GM23338 (cell line): Measurements from ENCODE around the gene GARIN1A. TPM values are rescaled to one million over a fixed set of nuclear protein-coding genes. Genes with fewer than 3 reads are reported as not detected.
"Not testable (repeated sequence)": the region's sequence is repeated elsewhere in the genome, so short reads cannot be mapped to it uniquely, and the experiment has no call there.

Experiments used
- ATAC-seq: fragments of 200-7000 bp; cut with Tn5 transposase; 3 replicates; pipeline ENCODE4 v1.9.1; 2020
- DNase-seq: peaks from one replicate; pipeline ENCODE4 v3.0.0-alpha.2; 2015; ENCODE audit warnings: low spot score
- H2AFZ ChIP-seq: fragments of 200-600 bp; sonication (generic); 2 replicates; pipeline ENCODE4 v1.8.0; 2016; ENCODE audit warnings: antibody characterized with exemption, mild to moderate bottlenecking, moderate library complexity
- H3F3A ChIP-seq: fragments of 200-600 bp; sonication (generic); replicated peaks from 2 replicates; pipeline ENCODE4 v1.8.0; 2017; ENCODE audit warnings: antibody characterized with exemption, mixed run types, low read depth
- H3K27ac ChIP-seq: fragments of 200-600 bp; sonication (generic); 2 replicates; pipeline ENCODE4 v1.6.1; 2016; ENCODE audit warnings: low read depth
- H3K27me3 ChIP-seq: fragments of 200-600 bp; sonication (generic); 2 replicates; pipeline ENCODE4 v1.8.0; 2016; ENCODE audit warnings: mild to moderate bottlenecking, mixed run types, moderate library complexity; ENCODE audit not compliant: insufficient read depth
- H3K36me3 ChIP-seq: fragments of 200-600 bp; sonication (generic); 2 replicates; pipeline ENCODE4 v1.8.0; 2016; ENCODE audit warnings: mild to moderate bottlenecking; ENCODE audit not compliant: insufficient read depth
- H3K4me1 ChIP-seq: fragments of 200-600 bp; sonication (generic); 2 replicates; pipeline ENCODE4 v1.8.0; 2016; ENCODE audit warnings: mild to moderate bottlenecking, moderate library complexity; ENCODE audit not compliant: insufficient read depth
- H3K4me2 ChIP-seq: fragments of 200-600 bp; sonication (generic); 2 replicates; pipeline ENCODE4 v1.7.1; 2017; ENCODE audit warnings: mixed run types
- H3K4me3 ChIP-seq: fragments of 200-600 bp; sonication (generic); 2 replicates; pipeline ENCODE4 v1.6.1; 2016; ENCODE audit warnings: mixed run types
- H3K79me2 ChIP-seq: fragments of 200-600 bp; sonication (generic); replicated peaks from 2 replicates; pipeline ENCODE4 v1.8.0; 2017; ENCODE audit warnings: mild to moderate bottlenecking; ENCODE audit not compliant: insufficient read depth
- H3K9me2 ChIP-seq: fragments of 200-600 bp; sonication (generic); 2 replicates; pipeline ENCODE4 v1.8.0; 2017; ENCODE audit not compliant: insufficient read depth
- H4K20me1 ChIP-seq: fragments of 200-600 bp; sonication (generic); replicated peaks from 2 replicates; pipeline ENCODE4 v1.8.0; 2017; ENCODE audit warnings: mild to moderate bottlenecking; ENCODE audit not compliant: insufficient read depth
- H3K27ac Mint-ChIP-seq: 2 replicates; pipeline ENCODE4 v1.8.0; 2020; ENCODE audit warnings: inconsistent platforms, mild to moderate bottlenecking, moderate library complexity, mixed read lengths
- H3K27me3 Mint-ChIP-seq: 3 replicates; pipeline ENCODE4 v1.8.0; 2022; ENCODE audit warnings: low read depth, mild to moderate bottlenecking, moderate library complexity, mixed read lengths, inconsistent platforms; ENCODE audit not compliant: insufficient read depth, poor library complexity
- H3K36me3 Mint-ChIP-seq: 3 replicates; pipeline ENCODE4 v1.8.0; 2021; ENCODE audit warnings: low read depth, mild to moderate bottlenecking, inconsistent platforms, moderate library complexity, mixed read lengths
- H3K4me1 Mint-ChIP-seq: 3 replicates; pipeline ENCODE4 v1.8.0; 2020; ENCODE audit warnings: mild to moderate bottlenecking, inconsistent platforms, mixed read lengths
- H3K4me3 Mint-ChIP-seq: 3 replicates; pipeline ENCODE4 v1.8.0; 2021; ENCODE audit warnings: moderate library complexity, mild to moderate bottlenecking, inconsistent platforms, mixed read lengths
- H3K9me3 Mint-ChIP-seq: 3 replicates; pipeline ENCODE4 v1.8.0; 2020; ENCODE audit warnings: moderate library complexity, mild to moderate bottlenecking, inconsistent platforms, mixed read lengths
- CREB1 ChIP-seq: fragments of 250-450 bp; sonication (Bioruptor Pico); IDR thresholded peaks from 2 replicates; pipeline ENCODE4 v1.5.0; 2020; ENCODE audit warnings: low read depth, mild to moderate bottlenecking, moderate library complexity
- CTCF ChIP-seq, 2 experiments: fragments of 200-600 bp in 1 of 2; sonication (generic) in 1 of 2; conservative IDR thresholded peaks; 2 replicates each; pipeline versions ENCODE4 v1.5.1 to v1.6.1; 2016 to 2017; ENCODE audit warnings: antibody characterized with exemption in 2 of 2, low read depth in 2 of 2, mild to moderate bottlenecking in 2 of 2, moderate library complexity in 1 of 2
- ETS1 ChIP-seq: IDR thresholded peaks from 2 replicates; pipeline ENCODE4 v1.6.1; 2016; ENCODE audit warnings: antibody characterized with exemption
- EZH2 ChIP-seq: fragments of 200-600 bp; sonication (generic); IDR thresholded peaks from one replicate; pipeline ENCODE4 v1.8.0; 2017; ENCODE audit warnings: antibody characterized with exemption, mild to moderate bottlenecking, low read depth; ENCODE audit not compliant: unreplicated experiment
- EZH2phosphoT487 ChIP-seq: fragments of 200-600 bp; sonication (generic); IDR thresholded peaks from one replicate; pipeline ENCODE4 v1.8.1; 2018; ENCODE audit warnings: antibody characterized with exemption; ENCODE audit not compliant: unreplicated experiment
- JUNB ChIP-seq: IDR thresholded peaks from one replicate; pipeline ENCODE4 v1.6.1; 2016; ENCODE audit warnings: antibody characterized with exemption; ENCODE audit not compliant: unreplicated experiment
- NANOG ChIP-seq: IDR thresholded peaks from 2 replicates; pipeline ENCODE4 v1.6.1; 2016; ENCODE audit warnings: antibody characterized with exemption, borderline replicate concordance
- POLR2AphosphoS5 ChIP-seq: IDR thresholded peaks from 2 replicates; pipeline ENCODE4 v1.6.1; 2016; ENCODE audit warnings: antibody characterized with exemption, low read depth
- STAT1 ChIP-seq: IDR thresholded peaks from one replicate; pipeline ENCODE4 v1.6.1; 2016; ENCODE audit warnings: antibody characterized with exemption; ENCODE audit not compliant: unreplicated experiment
- ZNF114 ChIP-seq: fragments of 250-450 bp; sonication (Bioruptor Pico); IDR thresholded peaks from 2 replicates; pipeline ENCODE4 v1.5.0; 2020; ENCODE audit warnings: mild to moderate bottlenecking, moderate library complexity
- polyA plus RNA-seq: library from polyadenylated mRNA; unstranded; fragments of >200 nt; fragmentation: Nextera tagmentation; extraction: Ambion mirVana; gene quantifications from 2 replicates; pipeline ENCODE4 v1.2.1, GENCODE V29; 2016
- total RNA-seq: library from RNA; depleted of rRNA; stranded (reverse); fragments of >200 nt; shearing (Covaris generic); gene quantifications from 2 replicates; pipeline ENCODE4 v1.2.3, GENCODE V29; 2014

The GARIN1A gene
- total and polyA plus RNA-seq, 2 experiments from 2014 or later, result 0.10 TPM; not detected in 1

GRCh38 chr7:128688492-128688891 is 16.4 kb downstream of the GARIN1A start:
- no peak for DNase-seq
- ATAC-seq, result no peak
- H3K9me2 ChIP-seq, result peaks cover 4% of the 10 kb centered on the region; the same call in 1 of the 2 replicates
- Mint-ChIP-seq H3K9me3 (peaks cover 8% of the 10 kb centered on the region), H3K36me3 (peaks cover 2% of the 10 kb centered on the region; the same call in 2 of the 3 replicates), H3K27me3 (peaks cover 10% of the 10 kb centered on the region), H3K4me3 (no peak overlapping the region), H3K27ac (no peak overlapping the region), H3K4me1 (peaks cover 5% of the 10 kb centered on the region; the same call in 1 of the 3 replicates)
- no peaks in the 10 kb centered on the region for H3F3A ChIP-seq
- no peaks in the 10 kb centered on the region for H3K36me3 ChIP-seq
- TF ChIP-seq ETS1, result no peak
- no peak overlapping the region for H3K4me3 ChIP-seq
- H3K79me2 ChIP-seq, result no peaks in the 10 kb centered on the region
- no peak overlapping the region for H3K27ac ChIP-seq
- H3K27me3 ChIP-seq, result no peaks in the 10 kb centered on the region
- no peak overlapping the region for H3K4me2 ChIP-seq
- H4K20me1 ChIP-seq, result no peaks in the 10 kb centered on the region
- H2AFZ ChIP-seq, result no peak overlapping the region
- no peaks in the 10 kb centered on the region for H3K4me1 ChIP-seq

GRCh38 chr7:128689161-128689935 is 17.3 kb downstream of the GARIN1A start:
- not testable (repeated sequence) for H3K4me1 ChIP-seq, H3K79me2 ChIP-seq, H3K4me3 Mint-ChIP-seq, H3K27ac ChIP-seq, DNase-seq, H3K27me3 Mint-ChIP-seq, H3K27ac Mint-ChIP-seq, H3K9me2 ChIP-seq, H3K9me3 Mint-ChIP-seq, H3K36me3 Mint-ChIP-seq, H3K4me3 ChIP-seq, H3K27me3 ChIP-seq, H3K36me3 ChIP-seq, H3K4me1 Mint-ChIP-seq, H3K4me2 ChIP-seq, H4K20me1 ChIP-seq, ATAC-seq, H3F3A ChIP-seq, H2AFZ ChIP-seq

- no peak overlapping the region for H3K4me3 Mint-ChIP-seq
- Histone ChIP-seq H3K4me1 (no peaks in the 10 kb centered on the region), H3K79me2 (no peaks in the 10 kb centered on the region), H3F3A (no peaks in the 10 kb centered on the region), H3K36me3 (no peaks in the 10 kb centered on the region), H3K9me2 (peaks cover 4% of the 10 kb centered on the region; the same call in 1 of the 2 replicates), H3K4me2 (no peak overlapping the region), H2AFZ (no peak overlapping the region), H3K4me3 (no peak overlapping the region), H4K20me1 (no peaks in the 10 kb centered on the region), H3K27me3 (peaks cover 2% of the 10 kb centered on the region; the same call in 1 of the 2 replicates), H3K27ac (no peak overlapping the region)
- no peak overlapping the region for H3K27ac Mint-ChIP-seq
- ATAC-seq (no peak), DNase-seq (no peak)
- H3K36me3 Mint-ChIP-seq, result peaks cover 2% of the 10 kb centered on the region; the same call in 2 of the 3 replicates
- H3K9me3 Mint-ChIP-seq, result peaks cover 8% of the 10 kb centered on the region
- H3K4me1 Mint-ChIP-seq, result peaks cover 5% of the 10 kb centered on the region; the same call in 1 of the 3 replicates
- H3K27me3 Mint-ChIP-seq, result peaks cover 5% of the 10 kb centered on the region
- TF ChIP-seq ETS1 (no peak), JUNB (no peak), CTCF (conservative IDR thresholded peaks at IDR 0.05; ENCODE audit: low read depth in 2 of 2) (no peak), ZNF114 (CRISPR knock-in tag) (no peak), STAT1 (no peak), CREB1 (no peak), EZH2 (no peak), EZH2phosphoT487 (no peak), POLR2AphosphoS5 (no peak), NANOG (no peak)
Measured at GRCh38 chr7:128691227-128691626, 19.1 kb downstream of the GARIN1A start.
